NCI-H345 treated with DMSO at 0.1 percent for 48 hours (cell line): ENCODE measurements around the gene FAAP20.

Source experiments
- DNase-seq: peaks from one replicate; lab custom pipeline; 2025; ENCODE audit not compliant: unreplicated experiment; lab: John Stamatoyannopoulos, UW

Gene FAAP20

DNA sequence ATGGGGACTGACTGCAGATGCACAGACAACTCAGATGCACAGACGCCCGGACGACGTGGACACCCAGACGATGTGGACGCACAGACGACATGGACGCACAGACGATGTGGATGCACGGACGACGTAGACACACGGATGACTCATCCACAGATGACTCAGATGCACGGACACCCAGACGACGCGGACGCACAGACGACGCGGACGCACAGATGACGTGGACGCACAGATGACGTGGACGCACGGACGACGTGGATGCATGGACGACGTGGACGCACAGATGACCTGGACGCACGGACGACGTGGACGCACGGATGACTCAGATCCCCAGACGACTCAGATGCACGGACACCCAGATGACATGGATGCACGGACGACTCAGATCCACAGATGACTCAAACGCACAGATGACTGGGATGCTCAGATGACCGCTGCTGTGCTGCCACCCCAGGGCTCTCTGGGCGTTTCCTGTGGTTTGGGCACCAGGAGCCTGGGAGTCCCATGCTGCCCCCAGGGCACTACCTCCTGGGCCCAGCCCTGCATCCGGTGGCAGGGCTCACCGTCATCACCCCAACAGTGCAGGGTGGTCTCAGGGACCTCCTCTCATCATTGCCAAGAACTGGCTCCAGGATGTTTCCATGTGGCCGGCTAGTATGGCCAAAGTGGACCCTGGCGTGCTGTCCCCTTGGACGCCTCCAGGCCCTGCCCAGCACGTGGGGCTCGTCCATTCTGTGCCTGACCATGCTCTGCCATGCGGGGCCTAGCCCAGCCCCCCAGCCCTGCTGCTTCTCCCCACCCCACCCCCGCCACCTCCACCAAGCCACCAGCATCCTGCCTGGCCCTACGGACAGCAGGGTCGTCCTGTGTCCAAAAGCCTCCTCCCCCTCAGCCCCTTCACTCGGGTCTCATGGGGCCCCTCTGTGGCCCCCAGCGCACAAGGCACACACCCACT is 14.0 kb downstream of the FAAP20 start:
- DNase-seq = no peak

DNA sequence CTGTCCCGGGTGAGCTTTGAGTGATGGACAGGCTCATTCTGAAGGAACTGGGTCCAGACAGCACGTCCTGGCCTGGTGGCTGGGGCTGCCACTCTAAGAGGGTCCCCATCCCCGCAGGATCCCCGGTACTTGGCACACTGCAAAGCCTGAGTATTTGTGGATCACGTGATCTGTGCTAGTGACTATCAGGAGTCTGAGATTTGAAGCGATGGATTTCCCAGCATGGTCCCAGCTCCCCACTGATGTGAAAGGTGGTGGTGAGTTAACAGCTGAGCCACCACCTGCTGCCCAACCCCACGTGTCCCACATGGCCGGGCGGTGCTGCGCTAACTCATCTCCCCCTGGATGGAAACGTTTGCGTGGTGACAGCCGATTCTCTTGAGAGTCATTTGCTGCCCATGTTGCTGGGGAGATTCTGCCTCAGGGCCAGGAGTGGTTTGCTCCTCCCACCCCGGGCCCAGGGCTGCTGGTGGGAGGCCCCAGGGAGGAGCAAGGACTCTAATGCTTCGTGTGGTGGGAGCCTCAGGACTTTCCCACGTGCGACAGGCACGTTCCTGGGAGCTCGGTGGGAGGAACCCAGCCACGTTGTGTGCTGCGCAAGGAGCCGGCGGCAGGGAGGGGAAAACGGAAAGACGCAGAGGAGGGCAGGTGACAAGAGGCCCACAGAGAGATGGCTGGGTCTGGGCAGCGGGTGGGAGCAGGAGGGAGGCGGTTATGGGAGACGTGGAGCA is 15.1 kb downstream of the FAAP20 start:
- peak; percentile 85 for DNase-seq

DNA sequence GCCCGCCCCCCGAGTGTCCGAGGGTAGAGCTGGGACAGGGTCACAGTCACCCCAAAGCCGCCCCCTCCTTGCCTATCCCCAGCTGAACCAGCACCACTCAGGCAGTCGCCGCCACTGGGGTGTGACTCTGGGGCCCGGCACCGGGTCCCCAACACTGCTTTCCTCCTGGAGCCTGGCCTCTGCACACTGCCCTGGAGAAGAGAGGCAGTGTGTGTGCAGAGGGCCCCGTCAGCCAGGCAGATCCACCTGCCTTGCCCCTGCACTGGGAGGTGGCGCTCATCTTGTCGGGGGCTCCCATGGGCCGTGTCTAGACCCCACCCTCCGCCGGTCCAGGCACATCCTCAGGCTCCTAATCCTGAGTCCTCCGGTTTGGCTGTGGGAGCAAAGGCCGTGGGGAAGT is 15.7 kb downstream of the FAAP20 start:
- no peak for DNase-seq

DNA sequence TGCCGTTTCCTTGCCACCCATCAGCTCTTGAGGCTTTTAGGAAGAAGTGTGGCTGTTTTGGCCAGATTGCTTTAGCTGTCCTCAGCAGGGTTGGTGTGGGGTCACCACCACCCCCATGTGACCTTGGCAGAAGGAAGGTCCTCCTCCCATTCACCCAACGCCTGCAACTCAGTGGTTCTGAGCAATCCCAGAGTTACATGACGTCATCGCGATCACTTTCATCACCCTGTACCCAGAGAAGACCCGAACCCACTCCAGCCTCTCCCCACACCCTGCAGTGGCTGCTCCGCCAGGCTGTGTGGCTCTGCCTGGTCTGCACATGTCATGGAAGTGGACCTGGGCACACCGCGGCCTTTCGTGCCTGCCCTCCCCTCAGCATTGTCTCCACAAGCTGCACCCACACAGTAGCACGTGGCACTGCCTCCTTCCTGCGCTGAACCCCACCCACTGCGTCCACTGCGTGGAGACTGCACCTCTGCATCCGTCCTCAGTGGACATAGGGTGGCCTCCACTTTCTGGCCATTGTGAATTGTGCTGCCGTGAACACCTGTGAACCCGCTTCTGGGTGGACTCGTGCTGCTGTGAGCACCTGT is 16.5 kb downstream of the FAAP20 start:
- no peak for DNase-seq

DNA sequence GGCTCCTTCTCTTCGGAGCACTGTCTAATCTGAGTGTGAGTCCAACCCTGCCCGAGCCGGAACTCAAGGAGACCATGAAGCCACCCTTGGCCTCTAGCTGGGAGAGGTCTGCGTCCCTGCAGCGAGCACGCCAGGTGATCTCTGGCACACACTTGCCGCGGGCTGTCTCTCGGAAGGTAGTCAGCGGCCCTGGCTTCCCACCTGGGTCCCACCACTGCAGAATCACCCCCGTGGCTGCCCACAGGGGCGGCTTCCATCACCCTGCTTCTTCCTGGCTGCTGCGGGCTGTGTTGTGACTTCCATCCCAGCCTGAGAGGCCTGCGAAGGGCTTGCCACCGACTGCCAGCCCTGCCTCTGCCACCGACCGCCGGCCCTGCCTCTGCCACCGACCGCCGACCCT is 17.0 kb downstream of the FAAP20 start:
- no peak for DNase-seq

DNA sequence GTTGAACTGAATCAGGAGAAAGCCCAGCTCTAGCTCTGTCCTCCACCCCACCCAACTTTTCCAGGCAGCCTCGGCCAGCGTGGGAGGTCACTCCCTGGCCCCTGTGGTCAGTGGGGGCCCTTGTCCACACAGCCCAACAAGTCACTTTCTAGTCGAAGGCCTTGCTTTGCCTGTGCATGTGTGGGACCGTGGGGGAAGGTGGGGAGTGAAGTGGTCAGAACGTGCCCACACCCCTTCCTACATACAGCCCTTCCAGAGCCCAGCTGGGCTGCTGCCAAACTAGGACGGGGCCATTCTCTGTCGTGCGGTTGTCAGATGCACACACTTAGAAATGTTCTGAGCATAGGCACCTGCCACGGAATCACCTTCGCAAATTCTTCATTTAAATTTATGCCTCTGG is 18.0 kb downstream of the FAAP20 start:
- DNase-seq = no peak

DNA sequence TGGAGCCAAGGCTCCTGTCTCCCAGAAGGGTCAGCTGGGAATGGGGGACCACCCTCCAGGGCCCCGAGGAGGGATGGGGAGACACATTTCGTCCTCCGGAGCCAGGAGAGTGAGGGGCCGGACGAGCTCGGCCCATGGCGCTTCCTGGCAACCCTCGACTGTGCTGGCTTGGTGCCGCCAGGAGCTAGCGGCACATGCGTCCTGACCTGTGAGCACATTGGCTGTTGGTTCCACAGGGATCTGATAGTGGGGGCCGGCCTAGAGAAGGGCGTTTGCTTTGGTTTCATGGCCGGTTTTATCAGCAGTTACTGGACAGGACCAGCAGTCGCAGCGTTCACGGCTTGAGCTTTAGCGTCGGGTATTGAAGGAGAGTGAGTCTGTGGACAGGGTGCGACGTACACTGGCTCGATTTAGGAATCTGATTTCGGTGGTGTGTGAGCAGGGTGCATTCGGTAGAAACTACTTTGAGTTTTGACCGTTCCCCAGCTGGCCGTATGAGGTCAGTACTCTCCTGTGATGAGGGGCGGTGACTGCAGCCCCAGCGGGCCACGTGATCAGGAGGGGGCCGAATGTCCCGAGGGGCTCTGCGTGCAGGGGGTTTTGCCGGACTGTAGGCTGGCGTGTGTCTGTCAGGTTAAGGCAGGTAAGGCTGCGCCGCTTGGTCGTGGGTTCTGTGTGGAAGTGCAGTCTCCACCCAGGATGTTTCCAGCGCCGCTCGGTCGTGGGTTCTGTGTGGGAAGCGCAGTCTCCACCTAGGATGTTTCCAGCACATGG is 18.7 kb downstream of the FAAP20 start:
- DNase-seq = no peak

DNA sequence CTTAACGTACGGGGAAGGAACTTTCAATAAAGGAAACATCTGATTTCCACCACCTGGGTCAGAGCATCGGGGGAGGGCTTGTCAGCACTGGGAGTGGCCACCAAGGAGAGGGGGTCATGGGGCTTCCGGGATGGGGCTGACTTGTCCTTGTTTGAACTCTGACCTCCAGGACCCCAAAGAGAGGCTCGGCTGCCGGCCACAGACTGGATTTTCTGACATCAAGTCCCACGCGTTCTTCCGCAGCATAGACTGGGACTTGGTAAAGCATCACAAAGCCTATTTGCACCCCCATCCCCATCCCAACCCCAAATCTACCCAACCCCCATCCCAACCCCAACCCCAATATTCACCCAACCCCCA is 19.5 kb downstream of the FAAP20 start:
- no peak for DNase-seq

DNA sequence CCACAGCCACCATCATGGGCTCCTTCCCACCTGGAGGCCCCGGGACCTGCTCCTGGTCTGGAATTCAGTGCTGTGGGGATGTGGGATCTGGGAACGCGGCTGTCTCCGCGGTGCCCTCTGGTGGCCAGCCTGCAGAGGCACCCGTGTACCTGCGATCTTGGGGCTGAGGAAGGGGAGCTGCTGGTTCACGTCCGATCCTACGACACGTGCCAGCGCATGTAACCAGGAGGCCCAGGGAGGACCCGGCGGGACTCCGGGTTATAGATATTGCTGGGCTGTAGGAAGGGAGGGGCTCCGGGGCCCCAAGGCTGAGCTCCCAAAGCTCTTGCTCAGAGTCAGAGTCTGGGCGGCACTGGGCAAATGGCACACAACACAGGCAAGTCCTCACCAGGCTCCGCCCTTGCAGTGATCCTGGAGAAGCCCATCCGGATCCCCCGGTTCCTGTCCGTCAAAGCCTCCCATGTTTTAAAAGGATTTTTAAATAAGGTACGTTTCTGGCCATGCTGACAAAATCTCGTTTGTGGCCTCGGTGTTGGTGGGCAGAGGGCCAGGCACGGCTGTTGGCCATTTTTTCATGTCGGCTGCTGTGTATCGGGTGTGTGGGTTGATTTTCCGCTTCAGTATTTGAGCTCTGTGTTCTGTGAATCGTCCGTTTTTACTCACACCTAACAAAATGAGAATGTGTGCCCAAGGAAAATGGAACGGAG is 20.1 kb downstream of the FAAP20 start:
- peak; percentile 1 for DNase-seq

DNA sequence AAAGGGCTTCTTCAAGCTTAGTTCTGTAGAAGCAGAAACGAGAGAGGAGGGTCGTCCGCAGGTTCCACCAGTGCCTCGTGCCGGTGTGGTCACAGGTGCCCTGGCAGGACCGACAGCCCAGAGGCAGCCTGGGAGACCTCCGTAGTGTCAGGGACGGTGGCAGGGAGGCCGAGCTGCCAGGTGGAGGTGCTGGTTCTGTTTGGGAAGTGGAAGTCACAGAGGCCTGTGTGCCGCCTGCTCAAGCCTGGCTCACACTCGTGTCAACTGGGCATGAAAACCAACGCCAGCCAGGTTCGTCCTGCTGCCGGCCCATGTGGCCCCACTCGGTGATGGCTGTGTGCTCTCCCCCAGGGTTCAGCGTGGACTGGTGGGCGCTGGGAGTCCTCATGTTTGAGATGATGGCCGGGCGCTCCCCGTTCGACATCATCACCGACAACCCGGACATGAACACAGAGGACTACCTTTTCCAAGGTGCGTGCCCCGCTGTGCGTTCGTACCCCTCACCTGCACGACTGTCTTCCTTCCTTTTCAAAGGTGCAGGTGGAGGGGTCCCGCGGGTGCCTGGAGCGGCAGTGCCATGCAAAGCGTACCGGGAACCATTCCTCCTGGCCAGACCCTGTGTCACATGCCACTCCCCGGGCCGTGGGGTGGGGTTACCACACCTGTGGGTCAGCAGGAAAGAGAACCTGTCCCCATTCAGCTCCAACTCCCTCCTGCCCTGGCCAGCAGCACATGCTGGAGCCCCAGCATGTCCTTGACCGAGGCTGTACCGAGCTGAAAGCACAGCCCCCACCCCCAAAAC is 20.8 kb downstream of the FAAP20 start:
- DNase-seq = no peak

DNA sequence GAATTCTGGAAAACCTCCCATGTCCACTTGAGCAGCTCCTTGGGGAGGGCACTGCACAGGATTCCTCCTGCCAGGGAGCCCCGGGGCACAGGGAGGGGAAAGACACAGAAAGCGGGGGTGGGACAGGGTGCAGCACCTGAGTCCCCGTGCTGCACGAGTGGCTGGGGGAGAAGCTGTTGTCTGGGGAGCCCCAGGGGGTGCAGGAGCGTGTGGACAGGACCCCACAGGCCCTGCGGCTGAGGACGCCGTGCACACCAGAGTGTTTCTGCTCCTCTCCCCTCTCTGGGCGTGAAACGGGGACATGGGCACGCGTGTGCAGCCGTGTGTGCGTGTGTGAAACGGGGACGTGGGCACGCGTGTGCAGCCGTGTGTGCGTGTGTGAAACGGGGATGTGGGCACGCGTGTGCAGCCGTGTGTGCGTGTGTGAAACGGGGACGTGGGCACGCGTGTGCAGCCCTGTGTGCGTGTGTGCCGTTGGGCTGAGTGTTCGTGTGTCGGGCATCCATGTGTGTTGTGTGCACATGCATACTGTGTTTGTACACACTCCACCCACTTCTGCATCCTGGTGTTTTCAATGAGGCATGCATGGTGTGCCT is 21.9 kb downstream of the FAAP20 start:
- no peak for DNase-seq

DNA sequence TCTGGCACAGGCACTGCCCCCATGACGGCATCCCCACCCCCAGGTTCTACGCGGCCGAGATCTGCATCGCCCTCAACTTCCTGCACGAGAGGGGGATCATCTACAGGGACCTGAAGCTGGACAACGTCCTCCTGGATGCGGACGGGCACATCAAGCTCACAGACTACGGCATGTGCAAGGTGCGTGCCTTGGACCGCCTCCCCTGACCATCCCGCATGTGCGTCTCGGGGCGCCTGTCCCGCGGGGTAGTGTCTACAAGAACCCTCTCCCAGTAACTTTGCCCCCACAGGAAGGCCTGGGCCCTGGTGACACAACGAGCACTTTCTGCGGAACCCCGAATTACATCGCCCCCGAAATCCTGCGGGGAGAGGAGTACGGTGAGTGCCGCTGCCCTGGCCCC is 22.6 kb downstream of the FAAP20 start:
- DNase-seq = no peak

DNA sequence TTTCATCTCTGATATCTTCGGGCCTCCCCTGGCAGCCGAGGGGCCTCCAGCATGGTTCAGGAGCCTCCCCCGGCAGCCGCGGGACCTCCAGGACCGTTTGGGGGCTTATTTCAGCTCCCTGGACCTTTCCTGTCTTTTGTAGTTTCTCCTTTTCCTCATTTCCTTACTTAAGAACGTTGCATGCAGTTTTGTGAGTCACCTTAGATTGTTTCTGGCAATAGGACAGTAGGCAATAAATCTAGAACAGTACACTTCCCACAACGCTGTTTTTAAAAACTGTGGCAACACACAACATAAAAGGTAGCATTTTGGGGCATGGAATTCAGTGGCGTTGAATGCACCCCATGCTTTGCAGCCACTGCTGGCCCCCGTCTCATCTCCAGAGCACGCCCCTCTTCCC is 24.4 kb downstream of the FAAP20 start:
- no peak for DNase-seq

DNA sequence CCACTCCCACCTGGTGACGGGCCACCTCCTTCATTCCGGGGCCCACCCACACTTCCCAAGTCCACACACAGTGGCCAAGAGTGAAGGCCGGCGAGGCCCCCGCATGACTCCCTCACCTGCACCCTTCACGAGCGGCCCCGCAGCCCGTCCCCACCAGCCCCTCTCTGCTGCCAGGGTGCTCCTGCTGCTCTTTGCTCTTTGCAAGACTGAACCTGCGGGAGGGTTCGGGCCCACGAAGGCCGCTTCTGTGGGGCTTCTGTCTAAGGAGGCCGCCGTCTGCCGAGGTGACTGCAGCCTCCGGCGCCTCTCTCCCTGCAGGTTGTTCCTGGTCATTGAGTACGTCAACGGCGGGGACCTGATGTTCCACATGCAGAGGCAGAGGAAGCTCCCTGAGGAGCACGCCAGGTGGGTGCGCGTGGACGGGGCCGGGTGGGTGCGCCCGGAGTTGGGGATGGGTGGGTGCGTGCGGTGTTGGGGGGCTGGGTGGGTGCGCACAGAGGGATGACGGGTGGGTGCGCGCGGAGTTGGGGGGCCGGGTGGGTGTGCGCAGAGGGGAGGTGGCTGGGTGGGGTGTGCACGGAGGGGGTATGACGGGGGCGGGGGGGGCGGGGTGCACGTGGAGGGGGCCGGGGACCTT is 25.3 kb downstream of the FAAP20 start:
- no peak for DNase-seq

DNA sequence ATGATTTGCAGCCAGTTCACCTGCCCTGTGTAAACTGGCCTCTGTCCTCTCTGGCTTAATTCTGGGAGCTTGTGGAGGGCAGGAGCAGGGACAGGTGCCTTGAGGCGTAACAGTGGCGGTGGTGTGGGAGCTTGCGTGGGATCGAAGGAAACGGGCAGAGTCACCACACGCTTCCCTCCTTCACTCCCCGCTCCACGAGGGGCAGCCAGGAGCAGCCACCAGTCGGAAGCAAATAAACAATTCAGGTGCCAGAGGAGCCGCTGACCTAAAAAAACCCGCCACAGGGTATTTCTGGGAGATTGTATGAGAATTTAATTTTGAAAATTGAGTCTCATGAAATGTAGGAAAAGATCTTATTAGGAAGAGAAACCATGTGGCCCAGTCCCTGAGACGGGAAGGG is 26.0 kb downstream of the FAAP20 start:
- DNase-seq = no peak

DNA sequence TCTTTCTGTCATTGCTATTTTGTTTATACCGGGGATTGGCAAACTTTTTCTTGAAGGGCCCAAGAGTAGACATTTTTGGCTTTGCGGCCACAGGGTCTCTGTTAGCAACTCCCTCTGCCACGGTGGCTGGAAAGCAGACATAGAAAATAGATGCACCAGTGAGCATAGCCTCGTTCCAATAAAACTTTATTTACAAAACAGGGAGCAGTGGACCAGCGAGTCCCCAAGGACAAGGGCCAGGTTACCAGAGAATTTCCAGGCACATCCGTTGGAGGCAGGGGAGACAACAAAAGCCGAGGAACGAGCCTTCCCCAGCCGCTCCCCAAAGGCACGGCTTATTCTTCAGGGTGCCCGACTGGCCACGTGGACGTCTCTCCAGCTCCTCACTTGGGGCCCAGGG is 26.5 kb downstream of the FAAP20 start:
- no peak for DNase-seq

DNA sequence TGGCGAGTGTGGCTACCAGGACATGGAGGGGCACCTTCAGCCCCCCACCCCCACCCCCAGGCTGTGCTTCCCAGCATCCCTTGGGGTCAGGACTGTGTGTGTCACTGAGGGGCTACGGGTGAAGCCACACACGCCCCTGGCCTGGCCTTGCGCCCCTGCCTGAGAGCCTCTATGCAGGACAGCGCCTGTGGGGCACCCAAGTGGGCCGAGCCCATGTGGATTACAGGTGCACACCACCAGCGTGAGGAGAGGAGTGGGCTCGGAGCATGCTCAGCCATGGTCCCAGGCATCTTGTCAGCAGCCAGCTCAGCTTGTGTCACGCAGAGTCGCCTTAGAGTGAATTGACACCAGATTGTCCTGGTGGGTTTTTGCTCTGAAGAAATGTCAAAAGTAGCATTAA is 27.9 kb downstream of the FAAP20 start:
- no peak for DNase-seq

DNA sequence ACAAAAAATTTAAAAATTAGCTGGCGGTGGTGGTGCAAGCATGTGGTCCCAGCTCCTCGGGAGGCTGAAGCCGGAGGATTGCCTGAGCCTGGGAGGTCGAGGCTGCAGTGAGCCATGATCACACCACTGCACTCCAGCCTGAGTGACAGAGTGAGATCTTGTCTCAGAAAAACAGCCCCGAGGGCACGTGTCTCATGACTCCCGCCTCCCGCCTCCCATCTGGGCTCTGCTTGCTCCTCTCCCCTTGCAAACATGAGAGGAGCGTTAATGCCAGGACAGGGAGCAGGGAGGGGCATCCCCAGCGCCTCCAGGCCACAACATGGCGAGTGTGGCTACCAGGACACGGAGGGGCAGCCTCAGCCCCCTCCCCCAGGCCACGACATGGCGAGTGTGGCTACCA is 28.3 kb downstream of the FAAP20 start:
- DNase-seq = no peak

DNA sequence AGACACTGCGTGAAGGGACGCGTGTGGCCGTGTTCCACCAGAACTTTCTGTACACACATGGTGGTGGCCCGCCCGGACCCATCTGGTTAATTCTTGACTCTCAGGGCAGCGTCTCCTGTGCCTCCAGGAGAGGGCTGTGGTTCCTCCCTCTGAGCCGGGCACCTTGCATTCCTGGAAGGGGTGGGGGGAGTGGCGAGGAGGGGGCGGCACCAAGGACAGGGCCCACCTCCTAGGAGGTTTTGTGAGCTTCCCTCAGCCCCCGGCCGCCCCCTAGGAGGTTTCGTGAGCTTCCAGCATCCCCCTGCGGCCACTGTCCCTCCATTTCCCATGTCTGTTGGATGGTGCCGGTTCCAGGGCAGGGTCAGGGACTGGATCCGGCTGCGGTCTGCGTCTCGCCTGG is 28.9 kb downstream of the FAAP20 start:
- no peak for DNase-seq
